RWPE1 (cell line): ENCODE results near the gene MTCH1.
"Not testable (repeated sequence)": the region's sequence is repeated elsewhere in the genome, so short reads cannot be mapped to it uniquely, and the experiment has no call there.

Source experiments
- CTCF ChIA-PET: fragments of 350-600 bp; sonication (Branson Sonifier 250); formaldehyde crosslinking; extraction: SDS; loops from one replicate; lab custom pipeline; 2021; lab: Yijun Ruan, JAX
- POLR2A ChIA-PET: fragments of 400-600 bp; formaldehyde crosslinking; extraction: SDS; loops from one replicate; lab custom pipeline; 2020; ENCODE audit warnings: antibody characterized with exemption; ENCODE audit not compliant: low non-redundant PET; lab: Yijun Ruan, JAX
- DNase-seq: peaks from one replicate; pipeline ENCODE4 v3.0.0; 2012; ENCODE audit warnings: low spot score
- H3K27ac ChIP-seq: fragments of 450-650 bp; 2 replicates; pipeline ENCODE4 v1.5.1; 2017
- CTCF ChIP-seq: fragments of 450-650 bp; conservative IDR thresholded peaks from 2 replicates; pipeline ENCODE4 v1.5.1; 2017; ENCODE audit warnings: low read depth, mild to moderate bottlenecking

MTCH1 gene

DNA sequence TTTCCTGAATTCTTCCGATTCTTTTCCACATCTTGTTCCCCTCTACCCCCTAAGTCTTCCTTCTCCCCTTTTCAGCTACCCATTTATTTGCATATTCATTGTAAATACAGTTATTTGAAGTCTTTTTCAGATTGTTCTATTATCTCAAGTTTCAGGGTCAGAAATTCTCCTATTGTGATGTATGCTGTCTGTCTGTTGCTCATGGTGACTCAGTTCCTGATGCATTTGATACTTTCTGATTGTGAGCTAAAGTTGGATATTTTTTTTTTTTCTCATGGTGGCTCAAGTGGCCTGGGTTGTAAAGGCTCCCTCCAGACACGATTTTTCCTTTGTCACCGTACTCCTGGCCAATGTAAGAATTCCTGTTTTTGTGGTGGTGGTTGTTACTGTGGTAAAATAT, 36.4 kb downstream of the MTCH1 start:
- peak; percentile 35 for DNase-seq
- H3K27ac ChIP-seq = no peak overlapping the region
- ChIA-PET POLR2A (no interaction called here), CTCF (interaction anchor here (0.6 kb wide), 1 partner anchor 77 kb away, joined by 6 read pairs; no protein-coding TSS in a partner anchor)
- no peak for TF ChIP-seq CTCF

GRCh38 chr6:36949076-36949475, 36.9 kb downstream of the MTCH1 start:
- DNase-seq, CTCF ChIA-PET, H3K27ac ChIP-seq, POLR2A ChIA-PET: not testable (repeated sequence)

DNA sequence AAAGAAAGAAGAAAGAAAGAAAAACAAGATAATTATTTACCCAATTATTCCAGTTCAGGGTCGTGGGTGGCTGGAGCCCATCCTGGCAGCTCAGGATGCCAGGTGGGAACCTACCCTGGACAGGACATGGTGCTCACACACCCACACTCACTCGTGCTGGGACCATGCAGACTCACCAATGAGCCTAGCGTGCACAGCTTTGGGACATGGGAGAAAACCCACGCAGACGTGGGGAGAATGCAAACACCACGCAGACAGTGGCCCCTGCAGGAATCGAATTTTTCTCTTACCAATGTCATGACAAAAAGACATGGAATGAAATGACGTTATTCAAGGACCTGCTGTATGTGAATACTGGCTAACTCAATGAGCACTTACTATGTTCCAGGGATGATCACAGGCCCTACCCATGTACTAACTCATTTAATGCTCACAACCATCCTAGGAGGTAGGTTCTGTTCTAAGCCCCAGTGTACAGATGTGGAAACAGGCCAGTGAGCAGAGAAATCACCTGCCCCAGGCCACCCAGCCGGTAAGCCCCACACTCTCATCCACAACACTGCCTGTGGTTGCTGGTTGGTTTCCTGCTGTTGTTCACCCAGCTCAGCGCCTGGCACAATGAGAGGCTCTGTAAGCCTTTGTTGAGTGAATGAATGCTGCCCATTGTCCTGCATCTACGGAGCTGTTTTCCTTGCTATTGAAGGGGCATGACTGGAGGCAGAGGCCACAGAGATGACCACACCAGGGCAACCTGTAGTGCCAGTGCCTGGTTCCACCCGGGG, 38.2 kb downstream of the MTCH1 start:
- no peak for DNase-seq
- no peak for TF ChIP-seq CTCF
- ChIA-PET CTCF (no interaction called here), POLR2A (no interaction called here)
- H3K27ac ChIP-seq = no peak overlapping the region

DNA sequence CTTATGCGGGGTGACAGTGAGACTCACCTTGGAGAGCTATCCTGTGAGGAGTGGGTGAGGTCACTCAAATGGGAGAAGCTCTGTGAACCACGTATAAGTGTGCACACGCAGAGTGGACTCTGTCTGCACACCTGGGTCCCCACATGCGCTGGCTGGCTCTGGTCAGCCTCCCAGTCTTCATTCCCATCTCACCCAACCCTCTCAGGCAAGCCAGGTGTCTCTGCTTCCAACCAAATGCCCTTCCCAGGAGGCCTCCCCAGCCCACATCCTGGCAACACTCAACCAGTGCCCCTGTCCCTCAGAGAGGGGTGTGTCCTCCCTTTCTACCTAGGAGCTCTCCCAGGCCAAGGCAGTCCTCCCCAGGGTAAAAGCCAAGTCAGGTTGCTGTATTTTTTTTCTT, 39.5 kb downstream of the MTCH1 start:
- CTCF ChIA-PET = interaction anchor here (0.5 kb wide), 1 partner anchor 539 kb away, joined by 5 read pairs; no protein-coding TSS in a partner anchor
- no peak for TF ChIP-seq CTCF
- POLR2A ChIA-PET = no interaction called here
- no peak for DNase-seq
- H3K27ac ChIP-seq = no peak overlapping the region

GRCh38 chr6:36945301-36945700, 40.7 kb downstream of the MTCH1 start:
- H3K27ac ChIP-seq = no peak overlapping the region
- DNase-seq = no peak
- CTCF ChIA-PET = interaction anchor here (0.7 to 1.1 kb wide), 2 partner anchors 31 to 46 kb away, joined by 4 read pairs; no protein-coding TSS in a partner anchor
- no peak for TF ChIP-seq CTCF
- POLR2A ChIA-PET = no interaction called here

- POLR2A ChIA-PET = no interaction called here
- DNase-seq = no peak
- no peak overlapping the region for H3K27ac ChIP-seq
- TF ChIP-seq CTCF = no peak
- CTCF ChIA-PET = no interaction called here
Observed at GRCh38 chr6:36944650-36945049, 41.3 kb downstream of the MTCH1 start.

DNA sequence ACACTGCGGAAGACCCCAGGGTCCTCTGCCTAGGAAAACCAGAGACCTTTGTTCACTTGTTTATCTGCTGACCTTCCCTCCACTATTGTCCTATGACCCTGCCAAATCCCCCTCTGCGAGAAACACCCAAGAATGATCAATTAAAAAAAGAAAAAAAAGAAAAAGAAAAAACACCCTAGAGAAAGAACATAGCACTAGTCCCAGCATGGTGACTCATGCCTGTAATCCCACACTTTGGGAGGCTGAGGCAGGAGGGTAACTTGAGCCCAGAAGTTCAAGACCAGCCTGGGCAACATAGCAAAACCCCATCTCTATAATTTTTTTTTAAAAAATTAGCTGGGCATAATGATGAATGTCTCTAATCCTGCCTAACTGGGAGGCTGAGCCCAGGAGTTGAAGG, 43.7 kb downstream of the MTCH1 start:
- DNase-seq, CTCF ChIA-PET, POLR2A ChIA-PET, H3K27ac ChIP-seq: not testable (repeated sequence)

DNA sequence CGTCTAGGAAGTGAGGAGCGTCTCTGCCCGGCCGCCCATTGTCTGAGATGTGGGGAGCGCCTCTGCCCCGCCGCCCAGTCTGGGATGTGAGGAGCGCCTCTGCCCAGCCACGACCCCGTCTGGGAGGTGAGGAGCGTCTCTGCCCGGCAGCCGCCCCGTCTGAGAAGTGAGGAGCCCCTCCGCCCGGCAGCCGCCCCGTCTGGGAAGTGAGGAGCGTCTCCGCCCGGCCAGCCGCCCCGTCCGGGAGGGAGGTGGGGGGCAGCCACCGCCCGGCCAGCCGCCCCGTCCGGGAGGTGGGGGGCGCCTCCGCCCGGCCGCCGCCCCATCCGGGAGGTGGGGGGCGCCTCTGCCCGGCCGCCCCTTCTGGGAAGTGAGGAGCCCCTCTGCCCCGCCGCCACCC, 44.4 kb downstream of the MTCH1 start:
- POLR2A ChIA-PET, H3K27ac ChIP-seq, CTCF ChIA-PET: not testable (repeated sequence)

More for the DNA sequence above, 44.4 kb downstream of the MTCH1 start:
- not testable (repeated sequence) for DNase-seq
